ENCODE results near the gene EPS15.
"Not testable (repeated sequence)": the region's sequence is repeated elsewhere in the genome, so short reads cannot be mapped to it uniquely, and the experiment has no call there.

Gene EPS15

DNA sequence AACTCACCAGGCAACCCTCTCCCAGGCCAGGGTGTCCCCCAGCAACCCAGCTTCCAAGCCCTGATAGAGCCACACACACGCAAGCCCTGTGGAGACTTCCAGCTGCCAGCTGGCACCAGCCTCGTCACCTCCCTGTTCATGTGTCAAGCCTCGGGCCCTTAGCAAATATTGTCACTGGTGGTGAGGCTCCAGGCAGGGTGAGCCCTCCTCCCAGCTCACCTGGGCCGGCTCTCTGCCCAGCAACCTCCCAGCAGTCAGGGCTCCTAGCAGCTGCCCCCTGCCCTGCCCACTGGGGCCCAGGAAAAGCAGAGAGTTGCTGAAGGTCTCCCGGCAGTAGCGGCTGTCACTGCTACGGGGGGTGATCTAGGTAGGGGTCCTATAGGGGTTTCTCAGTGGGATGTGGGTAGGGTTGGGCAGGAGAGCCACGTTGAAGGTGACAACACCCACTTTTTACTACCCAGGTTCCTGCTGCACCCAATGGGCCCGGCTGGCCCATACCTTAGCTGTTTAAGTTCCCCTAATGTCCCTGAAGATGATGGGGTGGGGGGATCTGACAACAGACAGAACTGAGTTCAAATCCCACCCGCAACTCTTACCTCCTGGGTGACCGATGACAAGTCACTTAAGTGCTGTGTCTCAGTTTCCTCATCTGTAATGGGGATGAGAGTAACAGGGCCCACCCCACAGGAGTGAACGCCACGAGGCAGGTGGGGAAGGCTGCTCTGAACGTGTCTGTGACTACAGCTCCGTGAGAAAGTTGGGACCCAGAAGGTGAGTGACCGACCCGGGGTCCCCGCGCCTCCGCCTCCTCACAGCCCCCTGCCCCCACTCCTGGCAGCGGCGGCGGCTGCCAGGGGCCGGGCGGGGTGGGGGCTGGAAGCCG lies 189.4 kb downstream of the EPS15 start:
- no peak for DNase-seq

DNA sequence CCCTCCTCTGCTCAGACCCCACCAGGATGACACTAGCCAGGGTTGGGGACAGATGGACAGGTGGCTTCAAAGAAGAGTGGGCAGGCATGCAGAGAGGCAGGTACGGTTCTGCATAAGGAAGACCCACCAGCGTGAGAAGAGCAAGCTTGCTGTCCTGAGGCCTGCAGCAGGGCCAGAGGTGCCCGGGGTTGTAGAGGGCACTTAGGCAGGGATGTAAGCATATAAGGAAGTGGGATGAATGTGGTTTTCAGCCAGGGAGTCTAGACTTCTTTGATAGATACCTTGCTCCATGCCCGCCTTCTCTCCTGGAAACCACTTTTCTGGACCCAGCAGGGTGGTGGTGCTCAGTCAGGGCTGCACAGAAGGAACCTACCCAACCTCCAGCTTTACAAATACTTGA lies 190.1 kb downstream of the EPS15 start:
- no peak for DNase-seq

GRCh38 chr1:51328279-51328678 lies 190.8 kb downstream of the EPS15 start:
- DNase-seq: no peak

DNA sequence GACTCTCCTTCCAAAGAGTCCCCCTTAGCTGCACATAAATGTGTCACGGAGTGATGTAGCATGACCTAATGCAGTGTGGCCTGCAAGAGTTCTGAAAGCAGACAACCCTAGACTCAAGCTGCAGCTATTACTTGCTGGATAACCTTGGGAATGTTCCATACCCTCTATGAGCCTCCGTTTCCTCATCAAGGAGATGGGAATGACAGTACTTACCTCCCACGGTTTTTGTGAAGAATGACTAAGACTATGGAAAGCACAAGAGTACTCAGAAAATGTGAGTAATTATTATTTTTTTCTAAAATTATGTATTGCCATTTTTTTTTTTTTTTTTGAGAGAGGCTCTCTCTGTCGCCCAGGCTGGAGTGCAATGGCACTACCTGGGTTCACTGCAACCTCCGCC lies 191.7 kb downstream of the EPS15 start:
- DNase-seq: no peak

DNA sequence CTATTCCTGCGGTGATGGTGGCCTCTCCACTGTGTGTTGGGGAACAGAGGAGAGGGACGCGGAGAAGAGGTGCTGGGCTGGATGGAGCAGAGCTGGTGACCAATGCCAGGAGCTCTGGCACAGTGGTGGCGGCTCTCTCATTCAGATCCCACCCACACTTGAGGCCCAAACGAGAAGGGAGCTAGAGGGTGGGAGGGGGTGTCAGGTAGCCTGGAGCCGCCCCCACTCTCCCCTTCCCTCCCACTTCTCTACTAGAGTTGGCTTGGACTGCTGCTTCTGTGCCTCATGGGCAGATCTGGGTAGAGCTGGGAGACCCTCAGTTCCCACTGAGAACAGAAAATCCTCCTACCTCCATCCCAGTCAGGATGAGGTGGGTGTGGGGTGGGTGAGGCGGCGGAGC lies 192.2 kb downstream of the EPS15 start:
- no peak for DNase-seq

DNA sequence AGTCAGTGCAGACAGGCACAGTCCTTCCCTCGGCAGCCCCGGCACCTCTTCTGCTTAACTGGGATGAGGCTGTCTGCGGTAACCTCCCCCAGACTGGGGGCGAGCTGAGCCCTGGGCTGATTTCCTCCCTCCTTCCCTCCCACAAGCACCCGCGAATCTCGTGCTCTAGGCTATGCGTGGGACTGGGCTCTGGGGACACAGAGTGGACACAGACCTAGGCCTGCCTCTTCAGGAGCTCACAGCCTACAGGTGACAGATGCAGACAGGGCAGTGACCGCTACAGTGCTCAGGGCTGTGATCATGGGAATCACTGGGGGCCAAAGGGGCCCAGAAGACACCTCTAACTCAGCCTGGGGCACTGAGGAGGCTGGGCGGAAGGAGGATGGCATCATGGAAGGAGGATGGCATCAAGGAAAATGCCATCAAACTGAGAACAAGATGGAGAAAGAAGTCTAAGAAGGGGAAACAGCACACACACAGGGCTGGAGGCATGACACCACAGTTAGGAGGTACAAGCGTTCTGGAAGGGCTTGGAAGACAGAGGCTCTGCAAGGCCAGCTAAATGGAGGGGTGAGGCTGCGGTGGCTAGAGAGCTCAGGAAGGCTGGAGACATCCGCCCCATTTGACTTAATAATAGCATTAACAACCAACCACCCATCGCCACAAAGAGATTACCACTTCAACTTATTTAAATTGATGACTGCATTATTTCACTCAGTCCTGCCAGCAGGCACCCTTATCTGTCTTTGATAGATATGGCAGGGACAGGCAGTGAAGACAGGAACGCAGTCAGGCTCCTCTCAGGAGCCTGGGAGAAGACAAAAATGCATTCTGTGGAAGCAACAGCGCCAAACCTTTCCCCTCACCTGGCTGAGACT lies 192.9 kb downstream of the EPS15 start:
- DNase-seq: no peak

DNA sequence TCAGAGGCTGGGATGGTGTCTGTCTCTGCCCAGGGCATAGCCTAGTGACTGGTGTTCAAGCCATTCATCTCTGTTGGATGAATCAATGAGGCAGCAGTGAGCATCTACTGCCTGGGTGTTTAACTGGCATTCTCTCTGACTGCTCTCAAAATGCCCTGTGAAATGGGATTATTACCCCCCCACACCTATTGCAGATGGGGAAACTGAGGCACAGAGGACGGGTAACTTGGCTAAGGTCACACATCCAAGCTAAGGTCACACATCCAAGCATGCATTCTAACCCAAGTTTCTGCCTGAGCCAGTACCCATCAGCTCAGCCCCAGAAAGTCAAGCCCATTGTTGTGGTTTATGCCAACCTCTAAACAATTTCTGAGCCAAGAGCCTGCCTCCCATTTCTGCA lies 193.7 kb downstream of the EPS15 start:
- no peak for DNase-seq

- DNase-seq: not testable (repeated sequence)
These were observed 194.1 kb downstream of the EPS15 start for GRCh38 chr1:51325011-51325385.

GRCh38 chr1:51324251-51325010 lies 194.6 kb downstream of the EPS15 start:
- DNase-seq: no peak

- no peak for DNase-seq
These were observed 195.3 kb downstream of the EPS15 start for GRCh38 chr1:51323778-51324177.

GRCh38 chr1:51322417-51323101 lies 196.5 kb downstream of the EPS15 start:
- DNase-seq: no peak

- DNase-seq: no peak
These were observed 197.2 kb downstream of the EPS15 start for GRCh38 chr1:51321924-51322280.

GRCh38 chr1:51320967-51321923 lies 197.8 kb downstream of the EPS15 start:
- DNase-seq: no peak

DNA sequence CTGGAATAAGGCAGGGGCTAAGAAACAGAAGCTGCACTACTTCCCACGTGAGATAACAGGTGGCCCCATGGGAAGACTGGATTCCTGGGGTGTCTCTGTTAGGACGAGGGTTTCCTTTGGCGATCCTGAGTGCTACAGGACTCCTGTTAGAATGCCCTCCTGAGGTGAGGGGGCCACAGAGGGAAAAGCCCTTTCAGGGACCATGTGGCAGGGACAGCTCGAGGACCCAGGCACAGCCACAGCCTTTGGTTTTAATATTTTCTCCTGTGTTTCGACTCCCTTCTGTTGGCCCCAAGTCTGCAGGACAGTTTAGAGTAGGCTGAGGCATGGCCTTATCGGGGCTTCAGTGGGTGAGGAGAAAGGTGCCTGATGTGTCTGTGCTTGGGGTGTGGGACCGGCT lies 201.3 kb downstream of the EPS15 start:
- no peak for DNase-seq

GRCh38 chr1:51316846-51317120 lies 202.3 kb downstream of the EPS15 start:
- DNase-seq: no peak

- no peak for DNase-seq
These were observed 202.8 kb downstream of the EPS15 start for GRCh38 chr1:51316113-51316845.

- DNase-seq: no peak
These were observed 204.1 kb downstream of the EPS15 start for GRCh38 chr1:51314974-51315373.

GRCh38 chr1:51313961-51314777 lies 204.9 kb downstream of the EPS15 start:
- no peak for DNase-seq

DNA sequence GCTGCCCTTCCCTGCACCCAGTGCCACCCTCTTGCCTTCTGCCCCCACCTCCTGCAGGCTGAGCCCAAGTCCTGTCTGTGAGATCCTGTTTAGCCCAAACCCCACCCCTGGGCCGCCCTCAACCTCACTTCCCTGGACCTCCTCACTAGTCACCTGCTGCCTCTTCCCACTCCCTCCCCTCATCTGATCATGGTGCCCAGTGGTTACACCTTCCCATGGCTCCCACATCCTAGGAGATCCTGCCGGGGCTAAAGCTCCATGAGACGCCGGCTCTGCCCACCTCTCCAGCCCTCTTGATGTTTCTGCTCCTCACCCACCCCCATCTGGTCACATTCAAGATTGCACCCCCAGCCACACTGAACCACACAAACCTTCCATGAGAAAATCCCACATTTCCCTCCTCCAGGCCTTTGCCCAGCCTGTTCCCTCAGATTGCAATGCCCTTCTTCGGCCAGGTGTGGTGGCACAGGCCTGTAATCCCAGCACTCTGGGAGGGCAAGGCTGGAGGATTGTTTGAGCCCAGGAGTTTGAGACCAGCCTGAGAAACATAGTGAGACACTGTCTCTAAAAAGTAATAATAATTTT lies 205.7 kb downstream of the EPS15 start:
- no peak for DNase-seq

GRCh38 chr1:51312718-51313117 lies 206.3 kb downstream of the EPS15 start:
- no peak for DNase-seq

All from KG1 (cell line).